T-helper 2 cell (primary cell): ENCODE data around the gene LAMA4.
"Not testable (repeated sequence)": the region's sequence is repeated elsewhere in the genome, so short reads cannot be mapped to it uniquely, and the experiment has no call there.

Experiments used
- DNase-seq, 5 experiments: peaks; one replicate each; pipeline versions ENCODE4 v3.0.0 to v3.0.0-alpha.2; 2012 to 2022

The LAMA4 gene

GRCh38 chr6:112139052-112139451 is 115.3 kb downstream of the LAMA4 start:
- DNase-seq, result no peak

GRCh38 chr6:112130878-112131277 is 123.5 kb downstream of the LAMA4 start:
- no peak for DNase-seq

GRCh38 chr6:112128208-112128607 is 126.2 kb downstream of the LAMA4 start:
- DNase-seq, result no peak

- DNase-seq, result no peak
These were observed 130.4 kb downstream of the LAMA4 start for GRCh38 chr6:112123982-112124381.

GRCh38 chr6:112122756-112123155 is 131.6 kb downstream of the LAMA4 start:
- DNase-seq, result no peak

- no peak for DNase-seq
These were observed 136.3 kb downstream of the LAMA4 start for GRCh38 chr6:112118034-112118433.

- no peak for DNase-seq
These were observed 136.8 kb downstream of the LAMA4 start for GRCh38 chr6:112117554-112117953.

- no peak for DNase-seq
These were observed 138.1 kb downstream of the LAMA4 start for GRCh38 chr6:112116221-112116620.

GRCh38 chr6:112114577-112115223 is 139.7 kb downstream of the LAMA4 start:
- no peak for DNase-seq

- no peak for DNase-seq
These were observed 140.4 kb downstream of the LAMA4 start for GRCh38 chr6:112113918-112114317.

GRCh38 chr6:112113431-112113830 is 140.9 kb downstream of the LAMA4 start:
- DNase-seq, result no peak

GRCh38 chr6:112109262-112109661 is 145.1 kb downstream of the LAMA4 start:
- DNase-seq, result no peak

- no peak for DNase-seq
These were observed 147.8 kb downstream of the LAMA4 start for GRCh38 chr6:112106562-112106961.

GRCh38 chr6:112106026-112106425 is 148.3 kb downstream of the LAMA4 start:
- DNase-seq, result not testable (repeated sequence)

- no peak for DNase-seq
These were observed 153.8 kb downstream of the LAMA4 start for GRCh38 chr6:112100561-112100960.

- DNase-seq, result no peak
These were observed 157.5 kb downstream of the LAMA4 start for GRCh38 chr6:112096901-112097300.

GRCh38 chr6:112087916-112088315 is 166.5 kb downstream of the LAMA4 start:
- no peak for DNase-seq

- peak; percentile 70 to 98 (median 86) for DNase-seq
These were observed 167.0 kb downstream of the LAMA4 start, which contains the start of the genes FAM229B and TUBE1 for GRCh38 chr6:112087136-112087911. Gene FAM229B (plus strand): TSS chr6:112087591. CDS start chr6:112099284, 11,693 bp downstream. Gene TUBE1 (minus strand): TSS chr6:112087482. CDS start chr6:112087434, 48 bp downstream.

GRCh38 chr6:112086744-112087135 is 167.6 kb downstream of the LAMA4 start:
- peak in 1 of 5 experiments; percentile 4 for DNase-seq

GRCh38 chr6:112085286-112086065 is 168.9 kb downstream of the LAMA4 start:
- DNase-seq, result no peak

- no peak for DNase-seq
These were observed 172.8 kb downstream of the LAMA4 start for GRCh38 chr6:112081569-112081968.

GRCh38 chr6:112066606-112067005 is 187.8 kb downstream of the LAMA4 start:
- no peak for DNase-seq

GRCh38 chr6:112065426-112065986 is 188.9 kb downstream of the LAMA4 start:
- no peak for DNase-seq
